WERI-Rb-1 (cell line): ENCODE data around the gene PDE6A.

Experiments
- DNase-seq: peaks from one replicate; pipeline ENCODE4 v3.0.0-alpha.2; 2020
- H3K27ac ChIP-seq: fragments of 250-450 bp; sonication (Bioruptor Pico); 2 replicates; pipeline ENCODE4 v1.5.1; 2020; ENCODE audit warnings: mild to moderate bottlenecking, moderate library complexity
- H3K27me3 ChIP-seq: fragments of 250-450 bp; sonication (Bioruptor Pico); 2 replicates; pipeline ENCODE4 v1.5.1; 2021; ENCODE audit warnings: mild to moderate bottlenecking, low read depth, moderate library complexity; ENCODE audit not compliant: insufficient read depth, severe bottlenecking
- H3K36me3 ChIP-seq: fragments of 250-450 bp; sonication (Bioruptor Pico); 2 replicates; pipeline ENCODE4 v1.5.1; 2020; ENCODE audit warnings: mild to moderate bottlenecking, moderate library complexity
- H3K4me3 ChIP-seq: 2 replicates; pipeline ENCODE4 v1.5.1; 2011; ENCODE audit warnings: low read depth, mild to moderate bottlenecking, control low read depth, low read length
- H3K9me3 ChIP-seq: fragments of 250-450 bp; sonication (Bioruptor Pico); 2 replicates; pipeline ENCODE4 v1.5.1; 2021; ENCODE audit warnings: mild to moderate bottlenecking, moderate library complexity; ENCODE audit not compliant: severe bottlenecking
- CTCF ChIP-seq: IDR thresholded peaks from 2 replicates; pipeline ENCODE4 v1.5.1; 2011; ENCODE audit warnings: low read depth, mild to moderate bottlenecking, control low read depth, inconsistent platforms, low read length

The PDE6A gene

GRCh38 chr5:149830579-149830978 is 114.0 kb downstream of the PDE6A start:
- Histone ChIP-seq H3K27ac (no peak overlapping the region), H3K36me3 (no peaks in the 10 kb centered on the region), H3K9me3 (no peaks in the 10 kb centered on the region), H3K27me3 (no peaks in the 10 kb centered on the region), H3K4me3 (no peak overlapping the region)
- no peak for DNase-seq
- TF ChIP-seq CTCF = no peak

GRCh38 chr5:149829954-149830353 is 114.6 kb downstream of the PDE6A start:
- DNase-seq = no peak
- 0 out of 2 replicates have a peak, but pooled peaks have one; percentile 29 for TF ChIP-seq CTCF
- Histone ChIP-seq H3K9me3 (no peaks in the 10 kb centered on the region), H3K4me3 (no peak overlapping the region), H3K27me3 (no peaks in the 10 kb centered on the region), H3K36me3 (no peaks in the 10 kb centered on the region), H3K27ac (no peak overlapping the region)

- no peaks in the 10 kb centered on the region for H3K27me3 ChIP-seq
- H3K36me3 ChIP-seq = no peaks in the 10 kb centered on the region
- H3K9me3 ChIP-seq = no peaks in the 10 kb centered on the region
- no peak overlapping the region for H3K27ac ChIP-seq
- TF ChIP-seq CTCF = peak; percentile 86
- H3K4me3 ChIP-seq = no peak overlapping the region
- peak; percentile 87 for DNase-seq
Observed at GRCh38 chr5:149828161-149829011, 116.2 kb downstream of the PDE6A start.

- H3K4me3 ChIP-seq = no peak overlapping the region
- no peak overlapping the region for H3K27ac ChIP-seq
- no peaks in the 10 kb centered on the region for H3K27me3 ChIP-seq
- no peaks in the 10 kb centered on the region for H3K9me3 ChIP-seq
- no peak for DNase-seq
- H3K36me3 ChIP-seq = no peaks in the 10 kb centered on the region
- no peak for TF ChIP-seq CTCF
Observed at GRCh38 chr5:149827546-149827945, 117.0 kb downstream of the PDE6A start.

GRCh38 chr5:149827086-149827485 is 117.5 kb downstream of the PDE6A start:
- TF ChIP-seq CTCF = no peak
- Histone ChIP-seq H3K9me3 (no peaks in the 10 kb centered on the region), H3K36me3 (no peaks in the 10 kb centered on the region), H3K4me3 (no peak overlapping the region), H3K27me3 (no peaks in the 10 kb centered on the region), H3K27ac (no peak overlapping the region)
- DNase-seq = no peak

- H3K36me3 ChIP-seq = no peaks in the 10 kb centered on the region
- no peak overlapping the region for H3K27ac ChIP-seq
- no peaks in the 10 kb centered on the region for H3K27me3 ChIP-seq
- no peak overlapping the region for H3K4me3 ChIP-seq
- no peak for TF ChIP-seq CTCF
- no peaks in the 10 kb centered on the region for H3K9me3 ChIP-seq
- no peak for DNase-seq
Observed at GRCh38 chr5:149826574-149826973, 118.0 kb downstream of the PDE6A start.
